Stimulated activated CD4-positive, alpha-beta T cell treated with anti-CD3 and anti-CD28 coated beads, TNF-alpha, amount 100 ng/mL, for 1 hour (primary cell): Measurements from ENCODE around the gene SOX12.
"Not testable (repeated sequence)": the region's sequence is repeated elsewhere in the genome, so short reads cannot be mapped to it uniquely, and the experiment has no call there.

Source experiments
- DNase-seq, 3 donors: peaks; one replicate each; pipeline ENCODE4 v3.0.0-alpha.2; 2020; ENCODE audit warnings: low read depth in 3 of 3, low spot score in 1 of 3

The SOX12 gene

DNA sequence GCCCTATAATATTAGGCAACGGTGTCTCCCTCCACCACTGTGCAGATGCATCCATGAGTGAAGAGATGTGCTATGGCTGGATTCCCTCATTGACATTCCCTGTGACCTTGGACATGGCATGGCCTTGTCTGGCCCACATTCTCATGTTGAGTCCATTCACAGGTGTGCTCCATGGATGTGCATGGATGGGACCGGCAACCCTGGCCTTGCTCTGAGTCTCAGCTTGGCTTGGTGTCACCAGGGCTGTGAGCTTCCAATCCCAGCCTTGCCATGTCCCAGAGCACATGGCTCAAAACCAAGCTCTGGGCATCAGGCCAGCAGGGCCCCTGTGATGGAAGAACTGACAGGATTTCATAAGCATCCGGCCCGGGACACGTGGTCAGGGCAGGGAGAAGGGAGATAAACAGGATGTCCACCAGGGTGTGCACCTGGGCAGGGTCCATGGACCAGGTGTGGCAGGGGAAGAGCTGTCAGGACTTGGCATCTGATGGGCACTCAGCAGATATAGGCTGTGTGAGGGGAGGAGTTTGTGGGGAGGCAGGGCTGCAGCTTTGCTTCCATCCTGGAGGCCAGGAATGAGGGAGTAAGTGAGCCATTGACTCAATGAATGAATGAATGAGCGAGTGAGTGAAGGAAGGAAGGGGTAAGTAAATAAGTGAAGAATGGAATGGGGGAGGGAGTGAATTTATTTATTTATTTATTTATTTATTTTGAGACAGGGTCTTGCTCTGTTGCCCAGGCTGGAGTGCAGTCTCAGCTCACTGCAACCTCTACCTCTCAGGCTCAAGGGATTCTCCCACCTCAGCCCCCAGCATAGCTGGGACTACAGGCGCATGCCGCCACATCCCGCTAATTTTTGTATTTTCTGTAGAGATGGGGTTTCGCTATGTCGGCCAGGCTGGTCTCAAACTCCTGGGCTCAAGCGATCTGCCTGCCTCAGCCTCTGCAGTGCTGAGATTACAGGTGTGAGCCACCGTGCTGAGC, 37.2 kb downstream of the SOX12 start:
- DNase-seq: no peak

DNA sequence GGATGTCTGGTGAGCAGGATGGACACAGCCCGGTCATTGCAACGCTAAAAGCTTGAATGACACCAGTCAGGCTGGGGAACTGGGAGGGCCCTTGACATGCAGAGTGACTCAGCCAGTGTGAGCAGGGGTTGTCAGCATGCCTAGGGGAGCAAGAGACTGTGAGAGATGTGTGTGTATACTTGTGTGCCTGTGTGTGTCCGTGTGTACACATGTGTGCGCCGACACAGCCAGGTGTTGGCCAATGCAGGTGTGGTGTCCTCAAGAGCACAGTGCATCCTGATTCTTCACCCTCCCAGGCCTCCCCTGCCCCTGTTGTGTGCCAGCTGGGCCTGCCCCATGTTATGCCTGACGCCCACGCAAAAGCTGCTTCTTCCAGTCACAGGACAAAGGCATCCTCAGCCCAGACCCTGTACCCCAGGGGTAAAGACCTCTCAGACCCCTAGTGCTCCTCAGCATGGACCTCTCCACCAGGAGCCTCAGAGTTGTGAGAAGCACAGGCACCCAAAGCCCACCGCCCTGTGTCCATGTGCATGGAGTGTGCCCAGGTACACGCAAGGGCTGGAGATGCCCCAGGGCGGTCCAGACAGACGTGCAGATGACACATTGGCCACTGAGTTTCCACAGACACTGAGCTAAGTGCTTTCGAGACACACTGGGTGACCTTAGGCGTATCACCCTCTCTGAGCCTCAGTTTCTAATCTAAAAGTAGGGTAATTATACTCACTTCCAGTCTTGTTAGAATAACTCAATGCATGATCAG, 38.1 kb downstream of the SOX12 start:
- DNase-seq: no peak

DNA sequence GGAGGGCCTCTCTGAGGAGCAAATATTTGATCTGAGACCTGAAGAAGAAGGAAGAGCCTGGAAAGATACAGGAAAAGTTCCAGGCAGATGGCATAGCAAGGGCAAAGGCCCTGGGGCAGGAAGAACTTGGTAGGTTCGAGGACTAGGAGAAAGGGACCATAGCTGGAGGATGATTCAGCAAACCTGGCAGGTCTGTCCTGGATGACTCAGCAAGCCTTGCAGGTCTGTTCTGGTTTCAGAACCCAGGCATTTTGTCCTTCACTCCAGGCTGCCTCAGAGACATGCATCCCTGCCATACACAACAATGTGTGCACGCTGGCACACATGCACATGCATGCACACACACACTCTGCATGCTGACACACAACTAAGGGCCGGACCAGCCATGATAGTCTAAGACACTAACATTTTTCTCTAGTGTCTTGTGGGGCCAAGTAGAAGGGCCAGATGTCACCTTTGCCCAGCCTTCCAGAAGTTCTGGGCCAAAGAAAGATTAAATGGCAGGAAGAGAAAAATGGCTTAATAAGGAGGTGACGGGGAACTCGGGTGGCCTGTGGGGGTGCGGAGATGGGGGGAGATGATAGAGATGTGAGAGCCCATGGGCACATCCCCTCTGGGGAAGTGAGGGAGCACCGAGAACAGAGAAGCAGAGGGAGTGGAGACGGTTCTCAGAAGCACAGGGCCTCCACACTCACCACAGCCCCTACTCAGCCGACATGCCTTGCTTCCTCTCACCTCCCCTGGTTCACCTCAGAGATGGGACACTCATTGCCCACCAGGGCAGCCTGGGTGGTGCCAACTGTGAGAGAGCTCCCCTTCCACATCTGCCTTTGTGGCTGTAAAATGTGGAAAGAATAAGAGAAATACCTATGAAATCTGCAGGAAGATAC, 39.8 kb downstream of the SOX12 start:
- DNase-seq: no peak

DNA sequence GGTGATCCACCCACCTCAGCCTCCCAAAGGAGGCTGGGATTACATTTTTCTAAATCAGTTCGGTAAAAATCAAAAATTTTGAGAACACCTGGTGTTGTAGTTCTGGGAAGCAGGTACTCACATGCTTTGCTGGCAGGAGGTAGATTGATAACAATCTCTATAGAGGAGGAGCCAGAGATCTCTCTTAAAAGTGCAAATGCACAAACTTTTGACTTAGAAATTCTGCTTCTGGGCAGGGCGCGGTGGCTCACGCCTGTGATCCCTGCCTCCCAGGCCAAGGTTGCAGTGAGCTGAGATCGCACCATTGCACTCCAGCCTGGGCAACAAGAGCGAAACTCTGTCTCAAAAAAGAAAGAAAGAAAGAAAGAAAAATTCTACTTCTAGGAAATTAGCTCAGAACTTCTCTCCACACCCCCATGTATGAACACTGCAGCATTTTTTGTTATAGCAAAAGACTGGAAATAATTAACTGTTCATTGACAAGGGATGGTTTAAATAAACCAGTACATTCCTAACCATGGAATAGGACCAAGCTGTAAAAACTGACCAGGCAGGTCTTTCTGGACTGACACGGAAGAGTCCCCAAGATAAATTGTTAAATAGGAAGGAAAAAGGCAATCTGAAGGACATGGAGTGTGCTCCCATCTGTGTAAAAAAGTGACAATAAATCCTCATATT, 40.8 kb downstream of the SOX12 start:
- no peak for DNase-seq

DNA sequence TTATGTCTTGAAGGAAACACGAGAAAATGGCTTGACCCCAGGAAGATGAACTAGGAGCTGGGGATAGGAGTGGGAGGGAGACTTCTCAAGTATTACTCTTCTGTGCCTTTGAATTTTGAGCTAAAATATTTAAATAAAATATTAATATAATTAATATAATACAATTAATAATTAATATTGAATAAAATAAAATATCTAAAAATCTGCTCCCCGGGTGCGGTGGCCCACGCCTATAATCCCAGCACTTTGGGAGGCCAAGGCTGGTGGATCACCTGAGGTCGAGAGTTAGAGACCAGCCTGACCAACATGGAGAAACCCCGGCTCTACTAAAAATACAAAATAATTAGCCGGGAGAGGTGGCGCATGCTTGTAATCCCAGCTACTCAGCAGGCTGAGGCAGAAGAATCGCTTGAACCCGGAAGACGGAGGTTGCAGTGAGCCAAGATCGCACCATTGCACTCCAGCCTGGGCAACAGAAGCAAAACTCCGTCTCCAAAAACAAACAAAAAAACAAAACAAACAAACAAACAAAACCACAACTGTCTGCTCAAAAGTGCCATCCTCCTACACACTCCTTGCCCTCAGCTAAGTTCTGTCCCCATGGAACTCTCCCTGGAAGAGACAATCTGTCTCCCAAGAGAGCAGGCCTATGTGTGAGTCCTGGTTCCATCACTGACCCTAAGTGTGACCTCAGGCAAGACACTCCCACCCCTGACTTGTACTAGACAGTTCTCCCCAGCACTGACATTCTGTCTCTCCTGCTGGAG, 41.5 kb downstream of the SOX12 start:
- DNase-seq: no peak

DNA sequence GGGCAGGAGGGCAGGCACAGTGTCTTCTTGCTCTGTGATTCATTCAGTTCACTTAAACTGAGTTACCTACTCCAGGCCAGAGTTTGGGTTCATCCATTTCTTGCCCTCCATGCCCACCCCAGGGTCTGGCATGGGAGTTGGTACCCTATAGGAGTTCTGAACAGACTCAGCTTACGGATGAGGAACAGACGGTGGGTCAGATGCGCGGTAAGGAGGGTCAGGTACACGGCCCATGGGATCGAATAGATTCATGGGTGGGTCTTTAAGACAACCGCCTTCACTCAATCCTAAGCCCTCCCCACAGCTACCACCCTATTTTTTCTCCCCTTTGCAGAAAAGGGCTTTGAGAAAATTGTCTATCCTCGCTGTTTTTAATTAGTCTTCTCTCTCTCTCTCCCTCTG, 42.1 kb downstream of the SOX12 start:
- no peak for DNase-seq

DNA sequence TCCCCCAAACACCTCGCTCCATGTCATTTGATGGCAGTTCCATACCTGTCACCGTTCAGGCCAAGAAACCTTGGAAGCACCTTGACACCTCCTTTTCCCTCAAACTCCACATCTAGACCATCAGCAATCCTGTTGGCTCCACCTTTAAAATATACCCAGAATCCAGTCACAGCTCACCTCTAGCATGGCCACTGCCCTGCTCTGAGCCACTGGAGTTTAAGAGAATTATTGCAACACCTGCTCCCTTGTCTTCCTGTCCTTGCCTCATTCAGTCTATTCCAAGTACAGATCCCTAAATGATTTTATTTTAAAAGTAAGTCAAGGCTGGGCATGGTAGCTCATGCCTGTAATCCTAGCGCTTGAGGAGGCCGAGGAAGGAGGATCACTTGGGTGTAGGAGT, 43.6 kb downstream of the SOX12 start:
- DNase-seq: no peak

DNA sequence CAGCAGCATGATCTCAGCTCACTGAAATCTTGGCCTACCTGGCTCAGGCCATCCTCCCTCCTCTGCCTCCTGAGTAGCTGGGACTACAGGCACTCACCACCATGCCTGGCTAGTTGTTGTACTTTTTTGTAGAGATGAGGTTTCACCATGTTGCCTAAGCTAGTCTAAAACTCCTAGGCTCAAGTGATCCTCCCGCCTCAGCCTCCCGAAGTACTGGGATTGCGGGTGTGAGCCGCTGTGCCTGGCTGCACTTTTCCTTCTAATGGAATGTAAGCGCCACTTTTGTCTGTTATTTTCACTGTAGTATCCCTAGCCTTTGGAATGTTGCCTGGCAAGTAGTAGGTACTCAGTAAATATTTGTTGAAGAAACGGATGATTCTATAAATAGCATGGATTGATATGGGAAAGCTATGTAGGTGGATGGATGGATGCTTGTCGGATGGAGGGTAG, 44.8 kb downstream of the SOX12 start:
- DNase-seq: no peak

DNA sequence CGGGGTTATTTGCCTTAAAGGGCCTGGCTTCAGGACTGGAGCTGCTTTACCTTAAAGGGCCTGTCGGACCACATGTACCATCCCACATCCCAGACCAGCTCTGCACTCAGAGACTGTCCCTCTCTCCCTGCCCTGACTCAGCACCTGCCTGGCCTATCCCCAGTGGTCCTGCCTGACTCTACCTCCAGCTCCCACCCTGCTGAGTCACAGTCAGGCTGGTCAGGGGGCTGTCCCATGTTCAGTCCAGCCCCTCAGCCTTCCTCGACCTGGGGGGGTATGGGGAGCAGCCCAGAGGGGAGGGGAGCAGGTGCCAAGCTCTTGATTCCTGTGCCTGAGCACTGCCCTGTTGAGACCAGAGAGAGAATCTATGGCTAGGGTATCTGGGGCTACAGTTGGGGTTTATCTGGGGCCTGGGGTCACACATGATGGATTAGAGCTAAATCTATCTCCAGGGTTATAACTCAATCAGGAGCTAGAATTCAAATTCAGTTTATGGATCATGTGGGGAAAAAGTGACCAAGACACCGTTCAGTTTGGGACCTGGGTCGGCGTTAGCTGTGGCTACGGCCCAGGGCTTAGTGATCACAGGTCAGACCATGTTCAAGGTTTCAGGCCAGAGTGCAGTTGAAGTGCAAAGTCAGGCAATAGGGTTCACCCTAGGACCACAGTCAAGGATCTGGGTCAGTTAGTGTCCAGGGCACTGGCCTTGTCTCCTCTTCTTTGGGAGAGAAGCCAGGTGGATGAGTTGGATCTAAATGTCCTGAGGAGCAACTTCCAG, 45.8 kb downstream of the SOX12 start:
- DNase-seq: no peak

DNA sequence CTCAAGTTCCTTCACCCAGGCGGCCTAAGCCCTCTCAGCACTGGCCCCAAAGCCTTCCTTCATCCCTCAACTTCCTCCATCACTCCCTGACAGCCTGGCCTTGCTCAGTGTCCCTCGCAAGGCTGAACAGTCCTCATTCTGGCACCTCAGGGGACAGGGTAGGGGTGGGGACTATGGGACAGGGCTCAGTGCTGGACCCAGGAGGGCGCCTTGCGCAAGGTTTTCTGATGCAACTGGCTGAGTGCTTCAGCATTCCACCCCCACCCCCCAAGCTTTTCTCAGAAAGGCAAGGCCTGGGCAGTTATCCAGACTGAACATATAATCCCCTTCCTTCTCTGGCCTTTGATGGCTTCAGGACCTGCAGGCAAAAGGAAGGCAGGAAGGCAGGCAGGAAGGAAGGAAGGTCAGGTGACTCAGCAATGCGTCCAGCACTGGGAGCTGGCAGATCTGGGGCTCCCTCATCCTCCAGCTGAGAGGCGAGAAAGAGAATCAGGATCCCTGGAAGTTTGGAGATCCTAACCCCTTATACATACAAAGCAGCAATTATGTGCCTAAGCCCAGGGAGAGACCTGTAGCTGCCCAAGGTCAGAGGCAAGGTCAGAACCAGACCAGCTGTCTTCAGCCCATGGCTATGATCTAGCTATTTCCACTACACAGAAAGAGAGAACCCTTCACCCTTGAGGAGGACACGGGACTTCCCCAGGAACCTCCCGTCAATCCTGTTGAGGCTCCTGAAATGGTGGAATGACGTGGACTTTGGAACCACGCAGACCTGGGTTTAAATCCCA, 46.6 kb downstream of the SOX12 start:
- DNase-seq: no peak

DNA sequence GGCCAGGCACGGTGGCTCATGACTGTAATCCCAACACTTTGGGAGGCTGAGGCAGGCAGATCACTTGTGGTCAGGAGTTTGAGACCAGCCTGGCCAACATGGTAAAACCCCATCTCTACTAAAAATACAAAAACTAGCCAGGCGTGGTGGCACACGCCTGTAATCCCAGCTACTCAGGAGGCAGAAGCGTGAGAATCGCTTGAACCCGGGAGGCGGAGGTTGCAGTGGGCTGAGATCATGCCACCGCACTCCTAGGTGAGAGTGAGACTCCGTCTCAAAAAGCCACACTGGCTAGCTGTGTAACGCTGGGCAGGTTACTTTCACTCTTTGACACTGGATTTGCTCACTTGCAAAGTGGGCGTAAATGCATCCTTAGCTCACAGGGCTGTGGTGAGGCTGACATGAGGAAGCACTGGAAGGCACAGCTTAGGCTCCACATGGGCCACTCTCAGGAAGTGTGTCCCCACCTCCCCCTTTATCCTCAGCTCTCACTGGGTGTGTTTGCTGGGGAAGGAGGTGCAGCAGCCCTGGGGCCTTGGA, 47.3 kb downstream of the SOX12 start:
- DNase-seq: not testable (repeated sequence)

DNA sequence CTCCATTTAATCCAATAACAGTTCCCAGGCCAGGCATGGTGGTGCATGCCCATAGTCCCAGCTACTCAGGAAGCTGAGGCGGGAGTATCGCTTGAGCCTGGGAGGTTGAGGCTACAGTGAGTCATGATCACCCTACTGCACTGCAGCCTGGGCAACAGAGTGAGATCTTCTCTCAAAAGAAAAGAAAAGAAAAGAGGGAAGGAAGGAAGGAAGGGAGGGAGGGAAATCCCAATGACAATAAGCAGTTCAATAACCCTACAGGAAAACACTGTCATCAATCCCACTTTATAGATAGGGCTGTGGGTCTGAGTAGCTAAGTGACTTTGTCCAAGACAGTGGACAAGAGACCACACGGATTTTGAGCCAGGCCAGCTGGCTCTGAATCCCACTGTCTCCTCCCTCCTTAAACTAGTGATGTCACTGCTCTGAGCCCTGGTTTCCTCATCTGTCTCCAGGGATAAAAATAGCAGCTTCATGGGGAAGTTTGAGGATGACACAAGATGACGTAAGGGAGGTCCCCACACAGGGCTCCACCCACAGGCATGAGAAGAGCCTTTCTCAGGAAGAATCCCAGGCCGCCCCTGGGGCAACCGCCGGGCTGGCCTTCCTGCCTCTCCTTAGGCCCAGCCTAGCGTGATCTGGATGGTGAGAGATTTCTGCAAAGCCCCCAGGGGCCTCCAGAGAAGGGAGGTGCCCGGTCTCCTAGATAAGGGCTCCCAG, 48.0 kb downstream of the SOX12 start:
- DNase-seq: no peak

DNA sequence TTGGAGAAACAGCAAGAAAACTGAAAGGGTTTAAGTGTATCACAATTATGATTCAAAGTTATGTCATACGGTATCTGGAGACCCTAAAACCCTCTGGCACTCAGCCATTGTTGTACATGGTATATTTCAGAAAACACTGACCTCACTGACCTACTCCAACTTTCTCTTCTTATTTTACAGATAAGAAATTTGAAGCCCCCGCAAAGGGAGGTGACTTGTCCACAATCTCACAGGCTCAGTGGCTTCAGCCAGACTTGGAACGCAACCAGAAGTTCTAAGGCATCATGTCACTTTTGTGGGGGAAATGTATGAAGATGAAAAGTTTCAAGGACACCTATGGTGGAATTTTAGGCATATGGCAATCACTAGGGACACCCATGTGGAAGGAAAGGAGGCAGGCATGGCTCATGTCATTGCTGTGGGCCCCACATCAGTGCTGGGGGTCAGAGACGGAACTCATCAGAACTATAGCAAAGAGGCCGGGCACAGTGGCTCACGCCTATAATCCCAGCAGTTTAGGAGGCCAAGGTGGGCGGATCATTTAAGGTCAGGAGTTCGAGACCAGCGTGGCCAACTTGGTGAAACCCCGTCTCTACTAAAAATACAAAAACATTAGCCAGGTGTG, 50.0 kb downstream of the SOX12 start:
- DNase-seq: no peak

DNA sequence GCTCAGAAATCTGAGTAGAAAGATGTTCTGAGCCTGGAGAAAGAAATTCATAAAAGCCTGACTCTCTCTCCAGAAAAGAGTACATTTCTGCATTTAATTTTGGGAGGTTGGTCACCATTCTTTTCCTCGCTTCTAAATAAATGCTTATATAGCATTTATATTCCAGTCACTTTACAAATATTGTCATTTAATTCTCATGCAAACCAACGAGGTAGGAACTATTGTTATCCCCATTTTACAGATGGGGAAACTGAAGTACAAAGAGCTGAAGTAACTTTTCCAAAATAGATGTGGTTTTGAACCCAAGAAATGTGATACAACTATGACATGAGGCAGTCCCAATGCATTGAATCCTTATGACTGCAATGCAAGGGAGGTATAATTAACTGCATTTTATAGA, 50.7 kb downstream of the SOX12 start:
- no peak for DNase-seq

DNA sequence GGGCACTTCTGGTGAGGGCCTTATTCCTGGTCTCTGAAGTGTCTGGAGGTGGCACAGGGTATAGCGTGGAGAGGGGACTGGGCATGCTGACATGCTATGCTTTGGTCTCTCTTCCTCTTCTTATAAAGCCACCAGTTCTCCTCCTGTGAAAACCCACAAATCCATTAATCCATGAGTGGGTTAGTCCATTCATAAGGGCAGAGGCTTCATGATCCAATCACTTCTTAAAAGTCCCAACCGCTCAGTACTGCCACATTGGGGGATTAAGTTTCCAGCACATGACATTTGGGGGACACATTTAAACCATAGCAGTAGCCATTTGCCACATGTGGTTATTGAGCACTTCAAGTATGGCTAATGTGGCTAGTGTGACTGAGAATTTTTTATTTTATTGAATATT, 51.4 kb downstream of the SOX12 start:
- no peak for DNase-seq

DNA sequence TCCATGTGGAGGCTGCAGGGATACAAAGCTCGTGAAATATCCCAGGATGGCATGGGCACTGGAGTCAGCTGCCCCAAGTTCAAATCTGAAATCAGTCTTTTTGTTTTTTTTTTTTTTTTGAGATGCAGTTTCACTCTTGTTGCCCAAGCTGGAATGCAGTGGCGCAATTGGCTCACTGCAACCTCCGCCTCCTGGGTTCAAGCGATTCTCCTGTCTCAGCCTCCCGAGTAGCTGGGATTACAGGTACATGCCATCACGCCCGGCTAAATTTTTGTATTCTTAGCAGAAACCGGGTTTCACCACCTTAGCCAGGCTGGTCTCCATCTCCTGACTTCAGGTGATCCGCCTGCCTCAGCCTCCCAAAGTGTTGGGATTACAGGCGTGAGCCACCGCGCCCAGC, 52.2 kb downstream of the SOX12 start:
- DNase-seq: not testable (repeated sequence)

DNA sequence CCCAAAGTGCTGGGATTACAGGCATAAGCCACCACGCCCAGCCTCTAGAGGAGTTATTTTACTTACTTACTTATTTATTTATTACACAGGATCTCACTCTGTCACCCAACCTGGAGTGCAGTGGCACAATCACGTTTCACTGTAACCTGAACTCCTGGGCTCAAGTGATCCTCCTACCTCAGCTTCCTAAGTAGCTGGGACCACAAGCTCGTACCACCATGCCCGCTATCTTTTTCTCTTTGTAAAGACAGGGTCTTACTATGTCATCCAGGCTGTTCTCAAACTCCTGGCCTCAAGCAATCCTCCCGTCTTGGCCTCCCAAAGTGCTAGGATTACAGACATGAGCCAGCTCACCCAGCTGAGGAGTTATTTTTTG, 53.6 kb downstream of the SOX12 start:
- no peak for DNase-seq
